Liver (tissue), 9 donors: ENCODE results near the gene UBE3D. TPM values are rescaled to one million over a fixed set of nuclear protein-coding genes. Genes with fewer than 3 reads are reported as not detected.

Experiments
- DNase-seq: peaks from one replicate; pipeline ENCODE4 v3.0.0-alpha.2; 2017; ENCODE audit warnings: low spot score
- H3K27ac ChIP-seq, 2 donors: one replicate each; pipeline ENCODE4 v1.7.0; 2013; ENCODE audit warnings: inconsistent platforms in 2 of 2, low read length in 2 of 2, control low read depth in 1 of 2, low read depth in 1 of 2, mild to moderate bottlenecking in 1 of 2
- H3K27me3 ChIP-seq, 4 donors: one replicate each; pipeline versions ENCODE4 v1.6.1 to v1.7.0; 2013; ENCODE audit warnings: low read length in 3 of 4, inconsistent platforms in 1 of 4, mild to moderate bottlenecking in 1 of 4, moderate library complexity in 1 of 4; ENCODE audit not compliant: control insufficient read depth in 4 of 4, insufficient read depth in 4 of 4
- H3K36me3 ChIP-seq, 4 donors: one replicate each; pipeline versions ENCODE4 v1.6.1 to v1.7.0; 2013; ENCODE audit warnings: low read length in 3 of 4, mild to moderate bottlenecking in 3 of 4, low read depth in 1 of 4, moderate library complexity in 1 of 4; ENCODE audit not compliant: control insufficient read depth in 4 of 4, insufficient read depth in 3 of 4
- H3K4me1 ChIP-seq, 4 donors: one replicate each; pipeline versions ENCODE4 v1.6.1 to v1.7.0; 2013; ENCODE audit warnings: low read length in 3 of 4, mild to moderate bottlenecking in 3 of 4, moderate library complexity in 1 of 4; ENCODE audit not compliant: control insufficient read depth in 4 of 4, insufficient read depth in 4 of 4
- H3K4me3 ChIP-seq, 3 donors: one replicate each; pipeline versions ENCODE4 v1.6.1 to v1.7.0; 2013; ENCODE audit warnings: low read length in 3 of 3, control low read depth in 1 of 3, low read depth in 1 of 3, mild to moderate bottlenecking in 1 of 3
- H3K9ac ChIP-seq, 2 donors: one replicate each; pipeline ENCODE4 v1.7.0; 2013; ENCODE audit warnings: low read length in 2 of 2, mild to moderate bottlenecking in 2 of 2, moderate library complexity in 2 of 2, control low read depth in 1 of 2, low read depth in 1 of 2
- H3K9me3 ChIP-seq, 4 donors: one replicate each; pipeline versions ENCODE4 v1.6.1 to v1.7.0; 2013; ENCODE audit warnings: low read length in 3 of 4; ENCODE audit not compliant: control insufficient read depth in 4 of 4
- CTCF ChIP-seq: fragments of 150-350 bp; IDR thresholded peaks from 2 replicates; pipeline ENCODE4 v1.5.1; 2017; ENCODE audit warnings: improper control_type of control experiment, low read depth, low read length; ENCODE audit not compliant: missing input control
- EGR1 ChIP-seq, 2 donors: IDR thresholded peaks; 2 replicates each; pipeline ENCODE4 v1.6.1; 2016 to 2018; ENCODE audit warnings: antibody characterized with exemption in 2 of 2, low read depth in 2 of 2
- FOXA1 ChIP-seq: IDR thresholded peaks from 2 replicates; pipeline ENCODE4 v1.6.1; 2016; ENCODE audit warnings: antibody characterized with exemption
- FOXA2 ChIP-seq: IDR thresholded peaks from 2 replicates; pipeline ENCODE4 v1.6.1; 2016; ENCODE audit warnings: antibody characterized with exemption
- GABPA ChIP-seq, 2 donors: IDR thresholded peaks in 1 of 2; conservative IDR thresholded peaks in 1 of 2; 2 replicates each; pipeline ENCODE4 v1.6.1; 2016; ENCODE audit warnings: antibody characterized with exemption in 2 of 2, mild to moderate bottlenecking in 1 of 2, moderate library complexity in 1 of 2
- HNF4A ChIP-seq, 2 donors: conservative IDR thresholded peaks; 2 replicates each; pipeline ENCODE4 v1.6.1; 2016; ENCODE audit warnings: antibody characterized with exemption in 2 of 2, mild to moderate bottlenecking in 2 of 2
- HNF4G ChIP-seq: IDR thresholded peaks from 2 replicates; pipeline ENCODE4 v1.6.1; 2016; ENCODE audit warnings: antibody characterized with exemption
- JUND ChIP-seq, 2 donors: IDR thresholded peaks; 2 replicates each; pipeline ENCODE4 v1.6.1; 2016; ENCODE audit warnings: antibody characterized with exemption in 2 of 2
- NR2F2 ChIP-seq: IDR thresholded peaks from 2 replicates; pipeline ENCODE4 v1.6.1; 2016; ENCODE audit warnings: antibody characterized with exemption
- RAD21 ChIP-seq, 2 donors: IDR thresholded peaks; 2 replicates each; pipeline ENCODE4 v1.6.1; 2016; ENCODE audit warnings: antibody characterized with exemption in 2 of 2, mild to moderate bottlenecking in 2 of 2
- REST ChIP-seq: IDR thresholded peaks from 2 replicates; pipeline ENCODE4 v1.6.1; 2016; ENCODE audit warnings: antibody characterized with exemption, mild to moderate bottlenecking
- RXRA ChIP-seq, 2 donors: IDR thresholded peaks; 2 replicates each; pipeline ENCODE4 v1.6.1; 2017 to 2018; ENCODE audit warnings: antibody characterized with exemption in 2 of 2, mild to moderate bottlenecking in 1 of 2
- SP1 ChIP-seq: IDR thresholded peaks from 2 replicates; pipeline ENCODE4 v1.6.1; 2018; ENCODE audit warnings: antibody characterized with exemption, mild to moderate bottlenecking
- TAF1 ChIP-seq: conservative IDR thresholded peaks from 2 replicates; pipeline ENCODE4 v1.6.1; 2016; ENCODE audit warnings: antibody characterized with exemption, mild to moderate bottlenecking
- YY1 ChIP-seq: IDR thresholded peaks from 2 replicates; pipeline ENCODE4 v1.6.1; 2016; ENCODE audit warnings: antibody characterized with exemption, mild to moderate bottlenecking
- WGBS: extraction: QIAGEN DNeasy Blood & Tissue Kit; methylation state at CpG from one replicate; pipeline ENCODE4 v1.1.7; 2013; 5-methylcytosine and 5-hydroxymethylcytosine counted together
- polyA plus RNA-seq, 2 donors: library from polyadenylated mRNA; stranded (reverse) in 1 of 2; unstranded in 1 of 2; fragments of 200-250 nt in 1 of 2; fragments of >200 nt in 1 of 2; fragmentation: Nextera tagmentation in 1 of 2; extraction: Ambion mirVana in 1 of 2; gene quantifications; one replicate each; pipeline versions ENCODE4 v1.2.1 to v1.2.3, GENCODE V29; 2013 to 2015
- total RNA-seq, 2 donors: library from RNA; depleted of rRNA; stranded (reverse); fragments of >200 nt; gene quantifications; one replicate each; pipeline ENCODE4 v1.2.3, GENCODE V29; 2014
- TF ChIP-seq, protein P1 (sequence below): IDR thresholded peaks from 2 replicates; pipeline ENCODE4 v1.6.1; 2016; ENCODE audit warnings: antibody characterized with exemption
- TF ChIP-seq, protein P2 (sequence below): IDR thresholded peaks from 2 replicates; pipeline ENCODE4 v1.6.1; 2016; ENCODE audit warnings: antibody characterized with exemption
- TF ChIP-seq, protein P3 (sequence below): IDR thresholded peaks from 2 replicates; pipeline ENCODE4 v1.6.1; 2016; ENCODE audit warnings: antibody characterized with exemption
- donor health status: healthy.
- donor health status: healthy.
- donor health status: healthy.
- donor health status: healthy.
- donor health status: healthy.

Gene UBE3D
- total and polyA plus RNA-seq, 4 donors, result 0.78 to 6.4 (median 1.9) TPM

GRCh38 chr6:82968708-82969107 is 96.9 kb downstream of the UBE3D start:
- DNase-seq, result no peak
- H3K27ac ChIP-seq, result no peak overlapping the region
- WGBS, result 98% methylated on average over 2 of the region's 2 CpGs

GRCh38 chr6:82963191-82963925 is 102.3 kb downstream of the UBE3D start:
- H3K36me3 ChIP-seq, result no peaks in the 10 kb centered on the region
- H3K9ac ChIP-seq, result no peak overlapping the region
- H3K4me3 ChIP-seq, result no peak overlapping the region
- TF ChIP-seq FOXA1 (no peak), TAF1 (no peak), NR2F2 (no peak), FOXA2 (no peak), JUND (IDR thresholded peaks at IDR 0.05) (no peak), GABPA (IDR thresholded peaks at IDR 0.05 in 1 of 2, conservative IDR thresholded peaks at IDR 0.05 in 1 of 2) (no peak), YY1 (no peak), RAD21 (IDR thresholded peaks at IDR 0.05) (no peak), HNF4G (no peak), EGR1 (IDR thresholded peaks at IDR 0.05; ENCODE audit: low read depth in 2 of 2) (no peak), SP1 (no peak), REST (no peak), RXRA (IDR thresholded peaks at IDR 0.05) (no peak), HNF4A (conservative IDR thresholded peaks at IDR 0.05) (no peak), CTCF (no peak)
- TF ChIP-seq, protein P1, sequence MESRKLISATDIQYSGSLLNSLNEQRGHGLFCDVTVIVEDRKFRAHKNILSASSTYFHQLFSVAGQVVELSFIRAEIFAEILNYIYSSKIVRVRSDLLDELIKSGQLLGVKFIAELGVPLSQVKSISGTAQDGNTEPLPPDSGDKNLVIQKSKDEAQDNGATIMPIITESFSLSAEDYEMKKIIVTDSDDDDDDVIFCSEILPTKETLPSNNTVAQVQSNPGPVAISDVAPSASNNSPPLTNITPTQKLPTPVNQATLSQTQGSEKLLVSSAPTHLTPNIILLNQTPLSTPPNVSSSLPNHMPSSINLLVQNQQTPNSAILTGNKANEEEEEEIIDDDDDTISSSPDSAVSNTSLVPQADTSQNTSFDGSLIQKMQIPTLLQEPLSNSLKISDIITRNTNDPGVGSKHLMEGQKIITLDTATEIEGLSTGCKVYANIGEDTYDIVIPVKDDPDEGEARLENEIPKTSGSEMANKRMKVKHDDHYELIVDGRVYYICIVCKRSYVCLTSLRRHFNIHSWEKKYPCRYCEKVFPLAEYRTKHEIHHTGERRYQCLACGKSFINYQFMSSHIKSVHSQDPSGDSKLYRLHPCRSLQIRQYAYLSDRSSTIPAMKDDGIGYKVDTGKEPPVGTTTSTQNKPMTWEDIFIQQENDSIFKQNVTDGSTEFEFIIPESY, result no peak
- TF ChIP-seq, protein P2, sequence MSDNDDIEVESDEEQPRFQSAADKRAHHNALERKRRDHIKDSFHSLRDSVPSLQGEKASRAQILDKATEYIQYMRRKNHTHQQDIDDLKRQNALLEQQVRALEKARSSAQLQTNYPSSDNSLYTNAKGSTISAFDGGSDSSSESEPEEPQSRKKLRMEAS, result no peak
- TF ChIP-seq, protein P3, sequence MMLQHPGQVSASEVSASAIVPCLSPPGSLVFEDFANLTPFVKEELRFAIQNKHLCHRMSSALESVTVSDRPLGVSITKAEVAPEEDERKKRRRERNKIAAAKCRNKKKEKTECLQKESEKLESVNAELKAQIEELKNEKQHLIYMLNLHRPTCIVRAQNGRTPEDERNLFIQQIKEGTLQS, result no peak
- H3K4me1 ChIP-seq, result no peaks in the 10 kb centered on the region
- H3K27me3 ChIP-seq, result no peaks in the 10 kb centered on the region
- no peak overlapping the region for H3K27ac ChIP-seq
- no peak for DNase-seq
- 96% methylated on average over 2 of the region's 2 CpGs for WGBS
- H3K9me3 ChIP-seq, result no peaks in the 10 kb centered on the region

More at GRCh38 chr6:82968708-82969107, 96.9 kb downstream of the UBE3D start:
- no peak for TF ChIP-seq GABPA (IDR thresholded peaks at IDR 0.05 in 1 of 2, conservative IDR thresholded peaks at IDR 0.05 in 1 of 2)
- TF ChIP-seq YY1, result no peak
- TF ChIP-seq EGR1 (IDR thresholded peaks at IDR 0.05; ENCODE audit: low read depth in 2 of 2), result no peak
- no peaks in the 10 kb centered on the region for H3K4me1 ChIP-seq
- no peaks in the 10 kb centered on the region for H3K9me3 ChIP-seq
- H3K27me3 ChIP-seq, result no peaks in the 10 kb centered on the region
- H3K4me3 ChIP-seq, result no peak overlapping the region
- H3K9ac ChIP-seq, result no peak overlapping the region
- no peaks in the 10 kb centered on the region for H3K36me3 ChIP-seq
